GM12873 (cell line): ENCODE results near the gene CHRNG.

Experiments
- TF ChIP-seq, protein P1 (sequence below): IDR thresholded peaks from 2 replicates; pipeline ENCODE4 v1.5.1; 2012; ENCODE audit warnings: low read depth, mild to moderate bottlenecking, moderate library complexity, low read length, control low read depth; ENCODE audit not compliant: insufficient read depth; ENCODE audit errors: missing control alignments

The CHRNG gene

DNA sequence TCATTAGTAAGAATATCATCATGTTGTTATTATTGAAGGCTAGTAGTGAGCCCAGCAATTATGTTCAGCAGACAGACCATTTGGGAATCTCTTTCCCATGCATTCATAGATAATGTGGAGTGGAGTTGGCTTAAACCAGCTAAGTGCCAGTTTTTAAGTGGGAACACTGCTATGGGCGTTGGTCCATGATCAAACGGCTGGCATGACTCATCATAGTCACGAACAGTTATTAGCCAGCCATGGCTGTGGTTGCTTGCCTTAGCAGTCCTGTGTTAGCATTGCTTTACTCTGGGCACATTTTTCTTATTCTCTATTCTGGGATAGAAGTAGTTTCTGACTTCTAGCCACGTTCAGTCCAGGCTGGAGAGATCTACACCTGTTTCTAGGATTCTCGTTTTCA, 28.7 kb downstream of the CHRNG start:
- TF ChIP-seq, protein P1, sequence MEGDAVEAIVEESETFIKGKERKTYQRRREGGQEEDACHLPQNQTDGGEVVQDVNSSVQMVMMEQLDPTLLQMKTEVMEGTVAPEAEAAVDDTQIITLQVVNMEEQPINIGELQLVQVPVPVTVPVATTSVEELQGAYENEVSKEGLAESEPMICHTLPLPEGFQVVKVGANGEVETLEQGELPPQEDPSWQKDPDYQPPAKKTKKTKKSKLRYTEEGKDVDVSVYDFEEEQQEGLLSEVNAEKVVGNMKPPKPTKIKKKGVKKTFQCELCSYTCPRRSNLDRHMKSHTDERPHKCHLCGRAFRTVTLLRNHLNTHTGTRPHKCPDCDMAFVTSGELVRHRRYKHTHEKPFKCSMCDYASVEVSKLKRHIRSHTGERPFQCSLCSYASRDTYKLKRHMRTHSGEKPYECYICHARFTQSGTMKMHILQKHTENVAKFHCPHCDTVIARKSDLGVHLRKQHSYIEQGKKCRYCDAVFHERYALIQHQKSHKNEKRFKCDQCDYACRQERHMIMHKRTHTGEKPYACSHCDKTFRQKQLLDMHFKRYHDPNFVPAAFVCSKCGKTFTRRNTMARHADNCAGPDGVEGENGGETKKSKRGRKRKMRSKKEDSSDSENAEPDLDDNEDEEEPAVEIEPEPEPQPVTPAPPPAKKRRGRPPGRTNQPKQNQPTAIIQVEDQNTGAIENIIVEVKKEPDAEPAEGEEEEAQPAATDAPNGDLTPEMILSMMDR, result no peak

DNA sequence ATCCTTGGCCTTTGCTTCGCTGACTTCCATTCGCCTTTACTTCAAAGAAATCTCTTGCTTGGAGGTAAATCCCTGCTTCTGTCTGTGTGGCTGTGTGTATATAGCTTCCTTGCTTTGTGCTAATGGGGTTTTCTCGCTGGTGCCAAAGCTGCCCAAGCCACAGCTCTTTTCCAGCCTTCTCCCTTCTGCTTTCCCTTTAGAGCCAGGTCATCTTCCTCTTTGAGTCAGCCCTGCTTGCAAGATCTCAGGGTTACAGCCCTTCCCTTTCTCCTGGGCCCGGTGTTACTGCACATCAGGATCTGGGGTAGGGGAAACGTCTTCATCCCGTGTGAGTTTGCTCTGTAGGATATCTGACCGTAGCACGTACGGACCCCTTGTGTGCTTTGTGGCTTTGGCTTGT, 30.0 kb downstream of the CHRNG start:
- TF ChIP-seq, protein P1, result no peak

DNA sequence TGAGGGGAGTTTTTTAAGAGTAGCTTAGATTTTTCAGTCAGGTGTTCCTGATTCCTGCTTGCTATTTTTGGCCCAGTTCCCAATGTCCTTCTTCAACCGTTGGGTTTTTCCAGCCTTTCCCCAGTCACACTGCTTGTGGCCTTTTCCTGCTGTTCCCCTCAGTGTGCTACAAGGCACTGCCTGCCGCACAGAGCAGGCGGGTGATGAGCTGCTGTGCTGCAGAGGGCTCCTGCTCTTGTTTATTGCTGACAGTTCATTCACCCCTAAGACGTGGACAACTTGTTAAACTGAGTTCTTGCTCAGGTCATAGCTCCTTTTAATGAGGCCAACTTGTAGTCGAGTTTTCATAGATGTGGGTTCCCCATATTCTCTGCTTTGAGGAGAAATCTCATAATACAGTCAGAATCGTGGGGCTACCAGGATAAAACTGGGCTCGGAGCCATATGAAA, 31.6 kb downstream of the CHRNG start:
- TF ChIP-seq, protein P1, result no peak

DNA sequence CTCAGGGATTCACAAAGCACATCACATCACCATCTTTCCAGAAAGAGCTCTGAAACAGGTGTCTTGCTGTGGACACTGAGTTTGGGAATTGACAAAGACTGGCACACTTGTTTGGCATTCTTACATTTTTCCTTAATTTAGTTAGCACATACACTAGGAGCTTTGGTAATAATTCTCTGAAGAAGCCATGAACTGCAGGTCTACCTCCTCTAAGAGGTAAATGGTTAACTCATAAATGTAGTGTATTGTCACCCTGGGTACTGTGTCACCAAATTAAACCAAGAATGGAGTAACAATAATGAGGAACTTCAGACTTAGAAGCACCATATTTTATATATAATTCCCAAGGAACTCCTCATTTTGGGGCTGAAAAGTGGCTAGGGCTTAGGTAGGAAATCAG, 33.5 kb downstream of the CHRNG start:
- TF ChIP-seq, protein P1, result no peak

DNA sequence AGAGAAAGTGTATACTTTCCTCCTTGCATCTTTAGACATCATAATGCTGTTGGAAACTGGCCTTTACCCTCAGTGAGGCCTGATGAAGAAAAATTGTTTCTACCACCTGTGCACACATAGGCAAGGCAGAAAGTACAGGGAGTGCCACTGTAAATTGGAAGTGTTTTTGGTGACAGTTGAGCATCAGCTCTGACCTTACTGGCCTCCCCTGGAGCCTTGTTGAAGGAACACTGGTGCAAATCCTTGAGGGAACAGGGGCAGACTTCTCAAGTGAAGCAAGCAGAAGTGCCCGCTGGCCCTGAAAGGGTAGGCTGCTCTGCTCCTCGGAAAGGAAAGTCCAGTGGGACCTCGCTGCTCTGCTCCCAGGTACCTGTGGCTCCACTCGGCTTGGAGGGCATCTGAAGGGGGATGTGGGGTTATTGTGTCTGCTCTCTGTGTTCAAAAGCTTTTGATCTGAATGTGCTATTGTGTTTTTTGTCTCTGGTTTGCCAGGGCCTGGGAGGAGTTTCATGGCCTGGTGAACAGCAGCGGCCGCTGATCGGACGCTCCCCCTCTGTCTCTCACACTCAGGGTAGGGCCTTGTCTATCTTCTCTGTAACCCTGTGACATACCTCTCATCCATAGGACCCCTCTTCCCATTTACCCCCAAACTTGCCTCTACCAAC, 34.4 kb downstream of the CHRNG start:
- TF ChIP-seq, protein P1, result no peak

DNA sequence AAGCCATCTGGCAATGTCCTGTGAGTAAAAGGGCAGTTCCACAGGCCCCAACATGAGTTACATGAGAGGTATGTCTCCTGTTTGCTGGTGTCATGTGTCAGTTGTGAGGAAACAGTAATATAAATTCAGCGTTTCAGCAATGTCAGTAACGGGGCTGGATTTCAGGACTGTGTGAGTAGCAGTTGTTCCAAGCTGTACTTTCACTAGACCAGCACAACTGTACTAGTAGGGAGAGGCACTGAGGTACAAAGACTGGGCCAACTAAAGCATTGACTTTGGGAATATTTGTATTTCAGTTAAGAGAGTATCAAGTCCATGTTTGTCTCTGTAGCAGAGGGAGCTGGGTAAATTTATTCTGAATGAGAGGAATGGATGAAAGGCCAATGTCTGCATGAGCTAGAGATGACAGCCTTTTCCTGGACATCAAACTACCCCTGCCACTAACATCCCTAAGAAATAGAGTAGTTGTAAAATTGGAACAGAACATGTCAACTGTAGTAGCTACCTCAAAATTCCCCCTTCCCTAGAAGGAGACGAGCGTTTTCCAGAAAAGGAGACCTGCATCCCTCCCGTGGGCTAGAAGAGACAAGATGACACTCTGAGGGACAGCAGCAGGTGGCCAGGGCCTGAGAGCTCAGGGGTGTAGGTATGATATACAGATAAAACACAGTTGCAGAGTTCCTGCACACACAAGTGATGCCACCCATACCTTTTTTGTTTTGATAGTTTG, 35.3 kb downstream of the CHRNG start:
- TF ChIP-seq, protein P1, result no peak

DNA sequence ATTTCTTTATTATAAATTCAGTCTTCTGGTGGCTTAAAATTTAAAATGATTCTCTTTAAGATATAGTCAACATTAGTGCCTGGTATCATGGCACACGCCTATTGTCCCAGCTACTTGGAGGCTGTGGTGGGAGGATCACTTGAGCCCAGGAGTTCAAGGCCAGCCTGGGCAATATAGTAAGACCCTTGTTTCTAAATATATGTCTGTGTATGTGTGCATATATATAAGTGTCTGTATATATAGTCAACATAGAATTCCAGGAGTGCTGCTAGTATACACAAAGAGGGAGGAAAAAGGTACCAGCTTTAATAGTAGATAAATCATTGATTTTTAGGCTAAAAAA, 35.9 kb downstream of the CHRNG start:
- TF ChIP-seq, protein P1, result no peak
